HEK293 (cell line): ENCODE results near the gene MRPL21.

Experiments used
- CTCF ChIP-seq: fragments of 450-650 bp; formaldehyde crosslinking; IDR thresholded peaks from 2 replicates; pipeline ENCODE4 v1.5.1; 2016; ENCODE audit warnings: missing biosample characterization, missing genetic modification characterization
- FEZF1 ChIP-seq: fragments of 450-650 bp; formaldehyde crosslinking; IDR thresholded peaks from 2 replicates; pipeline ENCODE4 v1.5.1; 2016; ENCODE audit warnings: missing biosample characterization, missing genetic modification characterization
- HOXD13 ChIP-seq: sonication (generic); formaldehyde crosslinking; IDR thresholded peaks from 2 replicates; pipeline ENCODE4 v1.8.0; 2022; ENCODE audit warnings: missing genetic modification reagents, borderline replicate concordance
- ZBTB8A ChIP-seq: fragments of 450-650 bp; formaldehyde crosslinking; IDR thresholded peaks from 2 replicates; pipeline ENCODE4 v1.5.1; 2016; ENCODE audit warnings: missing biosample characterization, missing genetic modification characterization
- ZNF140 ChIP-seq: fragments of 450-650 bp; formaldehyde crosslinking; IDR thresholded peaks from 2 replicates; pipeline ENCODE4 v1.5.1; 2016; ENCODE audit warnings: missing biosample characterization, missing genetic modification characterization
- ZNF214 ChIP-seq: fragments of 450-650 bp; formaldehyde crosslinking; IDR thresholded peaks from 2 replicates; pipeline ENCODE4 v1.5.1; 2017; ENCODE audit warnings: missing biosample characterization, mild to moderate bottlenecking, missing genetic modification characterization, borderline replicate concordance
- ZNF24 ChIP-seq: fragments of 450-650 bp; formaldehyde crosslinking; IDR thresholded peaks from 2 replicates; pipeline ENCODE4 v1.5.1; 2016; ENCODE audit warnings: missing biosample characterization, missing genetic modification characterization
- ZNF626 ChIP-seq: fragments of 450-650 bp; sonication (Bioruptor Pico); formaldehyde crosslinking; IDR thresholded peaks from 2 replicates; pipeline ENCODE4 v1.5.1; 2018; ENCODE audit warnings: missing biosample characterization, missing genetic modification characterization, inconsistent platforms
- ZSCAN18 ChIP-seq: fragments of 450-650 bp; formaldehyde crosslinking; IDR thresholded peaks from 2 replicates; pipeline ENCODE4 v1.5.1; 2016; ENCODE audit warnings: missing biosample characterization, missing genetic modification characterization
- TF ChIP-seq, protein P1 (sequence below): fragments of 450-650 bp; formaldehyde crosslinking; optimal IDR thresholded peaks from 2 replicates; pipeline ENCODE3; 2016; ENCODE audit warnings: missing biosample characterization, mild to moderate bottlenecking, missing genetic modification characterization
- TF ChIP-seq, protein P2 (sequence below): IDR thresholded peaks from 2 replicates; pipeline ENCODE4 v1.6.1; 2011; ENCODE audit warnings: mild to moderate bottlenecking, low read depth, low read length, borderline replicate concordance

DNA sequence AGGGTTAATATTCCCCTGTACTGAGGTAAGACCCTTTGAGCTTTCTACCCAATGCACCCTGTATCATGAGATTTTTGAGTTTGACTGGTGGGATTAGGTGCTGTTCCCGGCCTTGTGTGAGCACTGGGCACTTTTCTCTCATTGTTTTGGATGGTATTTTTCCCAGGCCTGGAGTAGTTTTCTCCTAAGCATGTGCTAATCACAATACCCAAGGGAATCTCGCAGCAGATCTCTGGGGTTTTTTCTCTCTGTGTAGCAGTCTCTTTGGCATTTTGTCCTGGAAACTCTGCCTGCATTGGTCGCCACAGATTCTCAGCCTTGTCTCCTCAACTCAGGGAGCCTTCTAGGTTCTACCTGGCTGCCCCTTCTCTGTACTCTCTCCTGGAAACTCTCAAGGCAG lies 20.0 kb upstream of the MRPL21 start:
- TF ChIP-seq, protein P1, sequence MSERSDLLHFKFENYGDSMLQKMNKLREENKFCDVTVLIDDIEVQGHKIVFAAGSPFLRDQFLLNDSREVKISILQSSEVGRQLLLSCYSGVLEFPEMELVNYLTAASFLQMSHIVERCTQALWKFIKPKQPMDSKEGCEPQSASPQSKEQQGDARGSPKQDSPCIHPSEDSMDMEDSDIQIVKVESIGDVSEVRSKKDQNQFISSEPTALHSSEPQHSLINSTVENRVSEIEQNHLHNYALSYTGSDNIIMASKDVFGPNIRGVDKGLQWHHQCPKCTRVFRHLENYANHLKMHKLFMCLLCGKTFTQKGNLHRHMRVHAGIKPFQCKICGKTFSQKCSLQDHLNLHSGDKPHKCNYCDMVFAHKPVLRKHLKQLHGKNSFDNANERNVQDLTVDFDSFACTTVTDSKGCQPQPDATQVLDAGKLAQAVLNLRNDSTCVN (tag by site-specific recombination), result no peak
- no peak for TF ChIP-seq ZNF24 (tag by site-specific recombination)
- TF ChIP-seq ZBTB8A (tag by site-specific recombination), result no peak
- no peak for TF ChIP-seq CTCF (tag by site-specific recombination)
- TF ChIP-seq ZNF140 (tag by site-specific recombination), result no peak
- no peak for TF ChIP-seq ZNF626 (tag by site-specific recombination)
- no peak for TF ChIP-seq ZSCAN18 (tag by site-specific recombination)
- no peak for TF ChIP-seq ZNF214 (tag by site-specific recombination)
- TF ChIP-seq HOXD13 (CRISPR knock-in tag), result no peak
- TF ChIP-seq, protein P2, sequence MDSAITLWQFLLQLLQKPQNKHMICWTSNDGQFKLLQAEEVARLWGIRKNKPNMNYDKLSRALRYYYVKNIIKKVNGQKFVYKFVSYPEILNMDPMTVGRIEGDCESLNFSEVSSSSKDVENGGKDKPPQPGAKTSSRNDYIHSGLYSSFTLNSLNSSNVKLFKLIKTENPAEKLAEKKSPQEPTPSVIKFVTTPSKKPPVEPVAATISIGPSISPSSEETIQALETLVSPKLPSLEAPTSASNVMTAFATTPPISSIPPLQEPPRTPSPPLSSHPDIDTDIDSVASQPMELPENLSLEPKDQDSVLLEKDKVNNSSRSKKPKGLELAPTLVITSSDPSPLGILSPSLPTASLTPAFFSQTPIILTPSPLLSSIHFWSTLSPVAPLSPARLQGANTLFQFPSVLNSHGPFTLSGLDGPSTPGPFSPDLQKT, result no peak
- TF ChIP-seq FEZF1 (tag by site-specific recombination), result no peak
